Adipocyte (in vitro differentiated cells): ENCODE data around the gene RALB.

Experiments used
- DNase-seq: peaks from one replicate; pipeline ENCODE4 v3.0.0-alpha.2; 2015; ENCODE audit warnings: low read depth
- H3K27me3 ChIP-seq: replicated peaks from 2 replicates; pipeline ENCODE4 v1.7.0; 2013; ENCODE audit warnings: mild to moderate bottlenecking, low read length, moderate library complexity; ENCODE audit not compliant: control insufficient read depth, insufficient read depth
- H3K36me3 ChIP-seq: 2 replicates; pipeline ENCODE4 v1.7.0; 2013; ENCODE audit warnings: low read length, mild to moderate bottlenecking, moderate library complexity; ENCODE audit not compliant: control insufficient read depth, insufficient read depth, severe bottlenecking
- H3K4me1 ChIP-seq: 2 replicates; pipeline ENCODE4 v1.7.0; 2013; ENCODE audit warnings: mild to moderate bottlenecking, low read length, moderate library complexity; ENCODE audit not compliant: control insufficient read depth, insufficient read depth
- H3K4me3 ChIP-seq: 2 replicates; pipeline ENCODE4 v1.7.0; 2013; ENCODE audit warnings: mild to moderate bottlenecking, low read length, moderate library complexity
- H3K9ac ChIP-seq: 2 replicates; pipeline ENCODE4 v1.7.0; 2013; ENCODE audit warnings: mild to moderate bottlenecking, low read length, moderate library complexity
- H3K9me3 ChIP-seq: 2 replicates; pipeline ENCODE4 v1.7.0; 2013; ENCODE audit warnings: mild to moderate bottlenecking, low read length, moderate library complexity; ENCODE audit not compliant: control insufficient read depth

RALB gene

DNA sequence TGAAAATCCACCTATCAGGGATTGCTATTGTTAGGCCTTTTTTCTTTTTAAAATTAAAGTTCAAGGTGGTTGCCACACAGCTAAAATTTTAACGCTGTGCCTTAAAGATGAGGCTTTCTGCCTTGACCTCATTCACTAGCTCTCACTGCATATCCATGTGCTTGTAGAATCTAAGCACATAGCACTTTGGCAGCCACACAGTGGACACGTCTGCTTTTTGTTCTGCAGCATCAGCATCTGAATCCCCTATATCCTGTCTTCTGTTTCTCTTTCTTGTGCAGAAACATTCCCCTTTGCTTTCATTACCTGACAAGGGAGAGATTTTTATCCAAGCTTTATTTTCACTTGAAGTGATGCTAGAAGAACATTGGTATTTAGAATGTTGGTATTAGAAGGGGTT, 38.1 kb downstream of the RALB start:
- Histone ChIP-seq H3K4me3 (no peak overlapping the region), H3K9ac (no peak overlapping the region), H3K36me3 (peaks cover 37% of the 10 kb centered on the region), H3K9me3 (no peaks in the 10 kb centered on the region), H3K27me3 (no peaks in the 10 kb centered on the region), H3K4me1 (peaks cover 10% of the 10 kb centered on the region)
- DNase-seq, result no peak

DNA sequence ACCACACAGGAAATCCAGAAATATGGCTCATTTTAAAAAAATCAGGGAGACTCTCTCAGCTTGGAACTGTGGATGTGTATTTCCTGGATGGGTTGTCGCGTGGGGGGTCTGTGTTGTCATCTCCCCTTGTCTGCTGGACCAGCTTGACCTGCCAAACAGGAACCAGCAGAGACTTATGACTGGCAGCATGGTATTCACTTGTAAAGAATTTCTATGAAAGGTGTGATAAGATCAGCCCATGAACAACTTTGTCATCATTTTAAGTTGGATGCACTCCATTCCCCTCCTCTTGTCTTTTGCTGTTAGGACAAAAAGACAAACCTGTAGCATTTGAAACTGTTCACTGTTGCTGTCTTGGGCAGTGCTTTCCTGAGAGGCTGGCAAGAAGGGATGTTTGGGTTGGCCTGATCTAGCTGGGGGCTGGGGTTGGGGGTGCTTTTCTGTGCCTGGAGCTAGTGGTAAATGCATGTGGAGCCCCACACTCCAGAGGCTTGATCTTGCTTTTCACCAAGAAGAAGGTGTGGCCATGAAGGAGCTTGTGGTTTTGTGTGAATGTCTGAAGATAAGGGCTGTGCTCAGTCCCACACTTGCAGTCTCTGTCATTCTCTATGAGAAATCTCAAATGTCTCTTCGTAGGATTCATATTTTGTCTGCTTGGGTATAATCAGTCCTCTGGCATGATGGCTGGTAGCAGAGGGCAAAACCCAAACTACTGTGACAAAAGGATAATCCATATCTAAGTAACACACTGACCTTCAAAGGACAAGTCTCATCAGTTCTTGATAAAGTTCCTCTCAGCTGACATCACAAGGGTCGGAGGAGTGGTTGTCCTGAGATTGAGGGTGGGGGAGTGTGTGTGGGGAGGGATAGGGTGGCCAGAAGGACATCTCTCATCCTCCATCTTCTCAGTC, 39.0 kb downstream of the RALB start:
- H3K36me3 ChIP-seq, result peaks cover 39% of the 10 kb centered on the region
- no peak overlapping the region for H3K9ac ChIP-seq
- H3K4me1 ChIP-seq, result peaks cover 10% of the 10 kb centered on the region
- no peak overlapping the region for H3K4me3 ChIP-seq
- no peak for DNase-seq
- no peaks in the 10 kb centered on the region for H3K9me3 ChIP-seq
- no peaks in the 10 kb centered on the region for H3K27me3 ChIP-seq

DNA sequence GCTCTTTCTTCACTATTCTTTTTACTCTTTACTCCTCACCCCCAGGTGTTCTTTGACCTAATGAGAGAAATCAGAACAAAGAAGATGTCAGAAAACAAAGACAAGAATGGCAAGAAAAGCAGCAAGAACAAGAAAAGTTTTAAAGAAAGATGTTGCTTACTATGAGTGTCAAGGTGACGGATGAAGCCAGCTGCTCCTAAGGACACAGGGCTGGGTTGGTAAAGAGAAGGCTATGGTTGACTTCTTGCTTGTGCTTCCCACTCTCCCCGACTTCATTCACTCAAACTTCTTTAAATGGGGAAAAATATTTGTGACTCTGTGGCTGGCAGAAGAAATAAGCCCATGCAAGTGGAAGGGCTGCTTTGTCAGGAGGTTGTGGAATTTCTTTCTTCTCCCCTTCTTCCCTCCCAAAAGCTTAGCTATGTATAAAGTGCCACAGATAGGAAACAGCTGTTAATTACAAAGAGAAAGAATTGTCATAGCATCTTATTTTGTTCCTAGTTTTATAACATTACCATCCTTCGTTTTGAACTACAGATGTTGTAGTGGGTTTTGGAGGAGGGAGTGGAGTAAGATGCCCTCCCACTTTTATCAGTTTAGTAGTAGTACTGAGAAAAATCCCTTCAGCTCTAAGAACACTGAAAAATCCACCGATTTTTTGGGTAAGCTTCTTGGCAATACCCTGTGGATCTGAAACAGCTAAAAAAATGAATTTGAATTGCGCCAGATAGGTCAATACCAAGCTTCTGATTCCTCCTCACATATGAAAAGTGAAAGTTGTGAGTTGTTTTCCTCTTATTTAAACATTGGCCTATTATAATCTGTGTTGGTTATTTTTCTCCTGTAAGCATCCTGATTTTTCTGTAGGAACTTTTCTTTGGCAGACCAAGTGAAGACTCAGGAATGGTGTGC, 40.7 kb downstream of the RALB start:
- no peak for DNase-seq
- Histone ChIP-seq H3K4me3 (no peak overlapping the region), H3K4me1 (no peaks in the 10 kb centered on the region), H3K27me3 (no peaks in the 10 kb centered on the region), H3K36me3 (peaks cover 39% of the 10 kb centered on the region), H3K9ac (no peak overlapping the region), H3K9me3 (no peaks in the 10 kb centered on the region)

DNA sequence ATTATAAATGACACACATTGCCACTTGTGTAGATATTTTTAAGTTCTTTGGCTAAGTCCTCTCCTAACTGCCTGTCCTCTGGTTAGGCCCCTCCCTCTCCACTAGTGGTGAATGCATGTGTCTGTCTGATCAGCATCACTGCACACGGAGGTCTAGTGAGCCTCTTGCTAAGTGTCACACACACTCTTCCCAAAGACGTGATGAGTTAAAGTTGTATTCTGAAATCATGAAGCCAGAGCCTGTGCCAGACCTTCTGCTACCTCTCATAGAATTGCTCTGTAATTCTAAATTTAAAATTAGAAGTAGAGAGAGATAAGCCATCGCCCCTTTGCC, 41.3 kb downstream of the RALB start:
- peaks cover 39% of the 10 kb centered on the region for H3K36me3 ChIP-seq
- H3K27me3 ChIP-seq, result no peaks in the 10 kb centered on the region
- no peaks in the 10 kb centered on the region for H3K9me3 ChIP-seq
- H3K9ac ChIP-seq, result no peak overlapping the region
- no peaks in the 10 kb centered on the region for H3K4me1 ChIP-seq
- no peak for DNase-seq
- no peak overlapping the region for H3K4me3 ChIP-seq

DNA sequence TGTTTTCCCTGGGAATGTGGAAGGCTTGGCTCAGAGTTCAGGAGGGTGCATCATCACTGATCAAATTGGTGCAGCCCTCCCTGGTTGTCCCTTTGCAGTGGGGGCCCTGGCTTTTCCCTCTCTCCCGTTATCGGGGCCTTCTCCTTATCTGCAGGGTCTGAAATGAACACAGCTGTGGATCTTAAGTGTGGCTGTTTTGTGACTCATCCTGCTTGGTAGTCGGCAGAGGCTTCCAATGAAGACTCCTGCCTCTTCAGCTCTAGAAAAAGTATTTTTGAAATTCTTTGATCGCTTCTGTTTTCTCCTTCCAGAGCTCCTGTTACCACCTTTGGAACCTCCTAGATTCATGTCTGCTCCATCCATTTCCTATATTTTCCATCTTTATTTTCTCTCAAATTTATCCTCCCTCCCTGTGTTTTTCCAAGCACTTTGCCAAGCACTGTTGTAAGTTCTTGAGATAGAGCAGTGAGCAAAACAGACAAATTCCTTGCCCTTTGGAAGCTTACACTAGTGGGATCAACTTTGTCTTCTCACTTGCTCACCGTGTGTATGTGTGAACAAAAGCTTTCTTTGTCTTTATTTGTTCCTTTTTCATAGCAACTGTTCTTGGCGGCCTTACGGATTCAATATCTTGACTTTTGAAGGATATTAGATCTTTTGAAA, 45.7 kb downstream of the RALB start:
- Histone ChIP-seq H3K36me3 (peaks cover 32% of the 10 kb centered on the region), H3K9me3 (no peaks in the 10 kb centered on the region), H3K9ac (no peak overlapping the region), H3K4me3 (no peak overlapping the region), H3K27me3 (no peaks in the 10 kb centered on the region), H3K4me1 (no peaks in the 10 kb centered on the region)
- DNase-seq, result peak; percentile 41

DNA sequence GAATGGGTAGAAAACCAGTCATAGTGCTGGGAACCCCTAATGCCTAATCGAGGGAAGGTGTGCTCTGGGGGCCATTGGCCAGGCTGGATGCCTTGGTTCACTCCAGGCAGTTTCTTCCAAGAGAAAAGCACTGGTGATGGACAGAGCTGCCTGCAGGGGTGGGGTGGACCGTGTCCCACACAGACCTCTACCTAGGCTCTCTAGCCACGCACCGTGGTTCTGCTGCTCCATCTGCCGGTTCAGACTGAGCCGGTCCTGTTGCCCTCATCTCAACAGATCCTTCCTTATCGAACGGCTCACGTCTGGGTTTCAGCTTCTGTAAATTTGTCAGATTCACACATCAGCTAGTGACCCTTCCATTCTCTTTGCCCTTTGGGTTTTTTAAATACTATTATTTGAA, 46.4 kb downstream of the RALB start:
- peaks cover 25% of the 10 kb centered on the region for H3K36me3 ChIP-seq
- no peaks in the 10 kb centered on the region for H3K27me3 ChIP-seq
- H3K4me1 ChIP-seq, result no peaks in the 10 kb centered on the region
- H3K9ac ChIP-seq, result no peak overlapping the region
- no peak overlapping the region for H3K4me3 ChIP-seq
- no peaks in the 10 kb centered on the region for H3K9me3 ChIP-seq
- DNase-seq, result no peak

DNA sequence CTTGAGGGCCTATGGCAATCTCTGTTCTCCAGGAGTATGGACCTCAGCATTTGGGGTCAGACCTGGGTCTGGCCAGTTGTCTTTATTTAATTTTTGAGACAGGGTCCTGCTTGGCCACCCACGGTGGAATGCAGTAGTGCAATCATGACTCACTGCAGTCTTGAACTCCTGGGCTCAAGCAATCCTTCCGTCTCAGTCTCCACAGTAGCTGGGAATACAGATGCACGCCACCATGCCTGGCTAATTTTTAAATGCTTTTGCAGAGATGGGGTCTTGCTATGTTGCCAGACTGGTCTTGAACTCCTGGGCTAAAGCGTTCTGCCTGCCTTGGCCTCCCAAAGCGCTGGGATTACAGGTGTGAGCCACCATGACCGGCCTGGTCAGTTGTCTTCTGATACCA, 46.9 kb downstream of the RALB start:
- Histone ChIP-seq H3K27me3 (no peaks in the 10 kb centered on the region), H3K9me3 (no peaks in the 10 kb centered on the region), H3K9ac (no peak overlapping the region), H3K4me1 (no peaks in the 10 kb centered on the region), H3K4me3 (no peak overlapping the region), H3K36me3 (peaks cover 20% of the 10 kb centered on the region)
- no peak for DNase-seq

DNA sequence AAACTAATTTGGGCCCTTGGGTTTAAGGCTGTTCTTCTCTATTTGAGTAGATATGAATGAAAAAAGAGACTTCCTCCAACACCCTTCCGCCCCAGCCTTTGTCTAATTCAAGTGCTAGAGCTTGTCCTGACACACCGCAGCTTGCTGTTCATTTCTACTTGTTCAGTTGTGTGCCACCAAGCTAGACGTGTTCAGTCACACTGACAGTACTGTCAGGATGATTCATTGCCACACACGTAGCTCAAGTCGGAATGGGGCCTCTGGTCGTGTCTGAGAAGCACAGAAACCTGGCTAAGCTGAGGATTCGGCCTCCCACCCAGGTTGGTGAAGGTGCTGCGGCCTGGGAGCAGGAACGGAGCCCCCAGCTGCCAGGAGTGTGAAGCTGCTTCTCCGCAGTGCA, 47.7 kb downstream of the RALB start:
- Histone ChIP-seq H3K4me1 (no peaks in the 10 kb centered on the region), H3K4me3 (no peak overlapping the region), H3K36me3 (peaks cover 14% of the 10 kb centered on the region), H3K27me3 (no peaks in the 10 kb centered on the region), H3K9me3 (no peaks in the 10 kb centered on the region), H3K9ac (no peak overlapping the region)
- no peak for DNase-seq

DNA sequence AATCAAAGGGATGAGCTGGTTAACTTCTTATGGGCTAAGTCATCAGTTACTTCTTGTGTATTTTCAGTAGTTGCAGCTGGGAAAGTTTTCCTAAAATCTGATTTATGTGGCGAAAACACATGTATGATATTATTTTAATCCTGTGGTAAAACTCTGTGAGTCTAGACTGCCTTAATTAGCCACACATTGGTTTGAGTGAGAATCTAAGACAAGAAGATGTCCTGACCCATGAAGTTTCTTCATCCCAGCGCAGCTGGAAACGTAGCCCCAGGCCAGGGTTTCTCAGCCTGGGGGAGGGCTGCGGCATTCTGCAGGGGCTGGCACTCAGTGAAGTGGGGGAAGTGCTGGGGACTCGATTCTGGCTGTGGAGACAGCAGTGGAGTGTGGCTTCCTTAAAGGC, 48.6 kb downstream of the RALB start:
- H3K9ac ChIP-seq, result no peak overlapping the region
- no peaks in the 10 kb centered on the region for H3K9me3 ChIP-seq
- DNase-seq, result no peak
- H3K4me1 ChIP-seq, result no peaks in the 10 kb centered on the region
- no peak overlapping the region for H3K4me3 ChIP-seq
- peaks cover 10% of the 10 kb centered on the region for H3K36me3 ChIP-seq
- H3K27me3 ChIP-seq, result no peaks in the 10 kb centered on the region

DNA sequence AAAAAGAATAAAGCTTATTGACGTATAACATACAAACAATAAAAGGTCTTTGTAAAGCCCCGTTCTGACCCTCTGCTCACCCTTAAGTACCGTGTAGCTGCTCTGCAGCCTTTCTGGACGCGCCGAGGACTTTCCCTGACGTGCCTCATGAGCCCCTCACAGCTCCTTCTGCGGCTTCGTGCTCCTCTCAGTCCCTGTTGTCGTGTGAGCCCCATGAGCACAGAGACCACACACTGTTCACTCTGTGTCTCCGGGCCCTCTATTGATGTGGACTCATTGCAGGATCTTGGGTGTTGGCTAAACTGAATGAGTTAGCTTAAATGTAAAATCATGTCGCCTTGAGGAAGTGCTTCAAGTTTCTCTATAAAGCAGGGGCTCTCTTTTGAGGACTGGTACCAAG, 49.6 kb downstream of the RALB start:
- Histone ChIP-seq H3K4me3 (no peak overlapping the region), H3K9me3 (no peaks in the 10 kb centered on the region), H3K4me1 (no peaks in the 10 kb centered on the region), H3K9ac (no peak overlapping the region), H3K36me3 (peaks cover 10% of the 10 kb centered on the region), H3K27me3 (no peaks in the 10 kb centered on the region)
- no peak for DNase-seq

DNA sequence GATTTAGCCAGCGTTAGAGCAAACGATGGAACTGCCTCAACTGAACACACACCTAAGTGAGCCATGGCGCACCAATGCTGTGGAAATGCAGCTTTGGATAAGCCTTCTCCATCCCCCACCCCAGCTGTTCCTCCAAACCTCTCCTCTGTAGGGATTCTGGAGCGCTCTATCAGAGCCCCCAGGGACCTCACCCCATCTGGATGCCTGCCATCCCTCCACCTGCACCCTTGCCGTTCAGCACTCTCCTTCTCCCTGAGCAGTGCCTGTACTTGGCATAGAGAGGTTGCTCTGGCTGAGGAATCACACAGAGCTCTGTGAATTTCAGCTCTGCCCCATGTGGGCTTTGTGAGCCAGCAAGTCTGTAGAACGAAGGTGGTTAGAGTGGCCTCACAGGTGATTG, 50.5 kb downstream of the RALB start:
- no peaks in the 10 kb centered on the region for H3K9me3 ChIP-seq
- no peak overlapping the region for H3K4me3 ChIP-seq
- no peaks in the 10 kb centered on the region for H3K4me1 ChIP-seq
- no peak overlapping the region for H3K9ac ChIP-seq
- H3K27me3 ChIP-seq, result no peaks in the 10 kb centered on the region
- peaks cover 10% of the 10 kb centered on the region for H3K36me3 ChIP-seq
- DNase-seq, result no peak
